ENCODE results near the gene RELT.

DNA sequence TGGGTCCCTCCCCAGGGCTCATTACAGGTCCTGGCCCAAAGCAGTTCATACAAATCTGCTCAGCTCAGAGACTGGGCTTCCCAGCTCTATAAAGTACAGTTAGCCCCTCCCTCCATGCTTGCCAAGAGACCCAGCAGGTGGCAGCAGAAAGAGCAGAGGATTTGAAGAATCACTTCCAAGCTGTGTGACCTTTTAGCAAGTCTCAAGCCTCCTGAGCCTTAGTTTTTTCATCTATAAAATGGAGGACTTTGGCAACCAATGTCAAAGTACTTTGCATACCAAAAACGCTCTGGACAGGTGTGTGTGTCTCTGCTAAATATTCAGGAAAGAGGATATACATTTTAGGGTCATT, 26.6 kb downstream of the RELT start:
- TF ChIP-seq, protein P1, sequence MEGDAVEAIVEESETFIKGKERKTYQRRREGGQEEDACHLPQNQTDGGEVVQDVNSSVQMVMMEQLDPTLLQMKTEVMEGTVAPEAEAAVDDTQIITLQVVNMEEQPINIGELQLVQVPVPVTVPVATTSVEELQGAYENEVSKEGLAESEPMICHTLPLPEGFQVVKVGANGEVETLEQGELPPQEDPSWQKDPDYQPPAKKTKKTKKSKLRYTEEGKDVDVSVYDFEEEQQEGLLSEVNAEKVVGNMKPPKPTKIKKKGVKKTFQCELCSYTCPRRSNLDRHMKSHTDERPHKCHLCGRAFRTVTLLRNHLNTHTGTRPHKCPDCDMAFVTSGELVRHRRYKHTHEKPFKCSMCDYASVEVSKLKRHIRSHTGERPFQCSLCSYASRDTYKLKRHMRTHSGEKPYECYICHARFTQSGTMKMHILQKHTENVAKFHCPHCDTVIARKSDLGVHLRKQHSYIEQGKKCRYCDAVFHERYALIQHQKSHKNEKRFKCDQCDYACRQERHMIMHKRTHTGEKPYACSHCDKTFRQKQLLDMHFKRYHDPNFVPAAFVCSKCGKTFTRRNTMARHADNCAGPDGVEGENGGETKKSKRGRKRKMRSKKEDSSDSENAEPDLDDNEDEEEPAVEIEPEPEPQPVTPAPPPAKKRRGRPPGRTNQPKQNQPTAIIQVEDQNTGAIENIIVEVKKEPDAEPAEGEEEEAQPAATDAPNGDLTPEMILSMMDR (conservative IDR thresholded peaks at IDR 0.05; ENCODE audit: low read depth in 2 of 2) = peak in 1 of 2 experiments; percentile 44; a peak in 2 of 4 replicates
- no peak for TF ChIP-seq EZH2phosphoT487 (IDR thresholded peaks at IDR 0.05; ENCODE audit: unreplicated experiment)
- TF ChIP-seq EZH2 (IDR thresholded peaks at IDR 0.05; ENCODE audit: low read depth, unreplicated experiment) = no peak
- no peak for TF ChIP-seq ZNF114 (CRISPR knock-in tag; IDR thresholded peaks at IDR 0.05)
- TF ChIP-seq, protein P2, sequence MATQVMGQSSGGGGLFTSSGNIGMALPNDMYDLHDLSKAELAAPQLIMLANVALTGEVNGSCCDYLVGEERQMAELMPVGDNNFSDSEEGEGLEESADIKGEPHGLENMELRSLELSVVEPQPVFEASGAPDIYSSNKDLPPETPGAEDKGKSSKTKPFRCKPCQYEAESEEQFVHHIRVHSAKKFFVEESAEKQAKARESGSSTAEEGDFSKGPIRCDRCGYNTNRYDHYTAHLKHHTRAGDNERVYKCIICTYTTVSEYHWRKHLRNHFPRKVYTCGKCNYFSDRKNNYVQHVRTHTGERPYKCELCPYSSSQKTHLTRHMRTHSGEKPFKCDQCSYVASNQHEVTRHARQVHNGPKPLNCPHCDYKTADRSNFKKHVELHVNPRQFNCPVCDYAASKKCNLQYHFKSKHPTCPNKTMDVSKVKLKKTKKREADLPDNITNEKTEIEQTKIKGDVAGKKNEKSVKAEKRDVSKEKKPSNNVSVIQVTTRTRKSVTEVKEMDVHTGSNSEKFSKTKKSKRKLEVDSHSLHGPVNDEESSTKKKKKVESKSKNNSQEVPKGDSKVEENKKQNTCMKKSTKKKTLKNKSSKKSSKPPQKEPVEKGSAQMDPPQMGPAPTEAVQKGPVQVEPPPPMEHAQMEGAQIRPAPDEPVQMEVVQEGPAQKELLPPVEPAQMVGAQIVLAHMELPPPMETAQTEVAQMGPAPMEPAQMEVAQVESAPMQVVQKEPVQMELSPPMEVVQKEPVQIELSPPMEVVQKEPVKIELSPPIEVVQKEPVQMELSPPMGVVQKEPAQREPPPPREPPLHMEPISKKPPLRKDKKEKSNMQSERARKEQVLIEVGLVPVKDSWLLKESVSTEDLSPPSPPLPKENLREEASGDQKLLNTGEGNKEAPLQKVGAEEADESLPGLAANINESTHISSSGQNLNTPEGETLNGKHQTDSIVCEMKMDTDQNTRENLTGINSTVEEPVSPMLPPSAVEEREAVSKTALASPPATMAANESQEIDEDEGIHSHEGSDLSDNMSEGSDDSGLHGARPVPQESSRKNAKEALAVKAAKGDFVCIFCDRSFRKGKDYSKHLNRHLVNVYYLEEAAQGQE (IDR thresholded peaks at IDR 0.05; ENCODE audit: unreplicated experiment) = no peak
- no peak for TF ChIP-seq POLR2AphosphoS5 (IDR thresholded peaks at IDR 0.05; ENCODE audit: low read depth)
- TF ChIP-seq CREB1 (CRISPR knock-in tag; IDR thresholded peaks at IDR 0.05; ENCODE audit: low read depth) = no peak

All from GM23338 (cell line).